Middle frontal gyrus (tissue), 1 donor: ENCODE results near the gene FOXRED1.
"Not testable (repeated sequence)": the region's sequence is repeated elsewhere in the genome, so short reads cannot be mapped to it uniquely, and the experiment has no call there.

ENCODE experiments used
- DNase-seq: peaks from one replicate; pipeline ENCODE4 v3.0.0-alpha.2; 2015; ENCODE audit warnings: low spot score; ENCODE audit errors: extremely low spot score

FOXRED1 gene

DNA sequence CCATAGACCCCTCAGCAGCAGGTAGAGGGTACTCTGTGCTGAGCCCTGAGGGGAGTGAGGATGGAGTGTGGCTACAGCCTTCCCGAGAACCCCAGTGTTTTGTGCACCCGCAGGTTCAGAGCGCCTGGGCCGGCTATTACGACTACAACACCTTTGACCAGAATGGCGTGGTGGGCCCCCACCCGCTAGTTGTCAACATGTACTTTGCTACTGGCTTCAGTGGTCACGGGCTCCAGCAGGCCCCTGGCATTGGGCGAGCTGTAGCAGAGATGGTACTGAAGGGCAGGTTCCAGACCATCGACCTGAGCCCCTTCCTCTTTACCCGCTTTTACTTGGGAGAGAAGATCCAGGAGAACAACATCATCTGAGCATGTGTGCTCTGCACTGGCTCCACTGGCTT is 8.4 kb downstream of the FOXRED1 start:
- no peak for DNase-seq

DNA sequence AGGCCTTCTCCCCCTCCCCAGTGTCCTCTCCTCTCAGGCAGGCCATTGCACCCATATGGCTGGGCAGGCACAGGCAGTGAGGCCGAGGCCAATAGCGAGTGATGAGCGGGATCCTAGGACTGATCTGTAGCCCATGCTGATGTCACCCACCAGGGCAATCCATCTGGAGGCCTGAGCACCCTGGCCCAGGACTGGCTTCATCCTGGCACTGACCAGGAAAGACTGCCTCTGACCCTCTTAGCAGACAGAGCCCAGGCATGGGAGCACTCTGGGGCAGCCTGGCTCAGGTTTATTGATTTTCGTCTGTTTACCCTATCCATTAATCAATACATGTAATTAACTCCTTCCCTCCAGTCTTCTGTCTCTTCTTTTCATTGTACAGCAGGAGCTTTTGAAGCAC is 8.8 kb downstream of the FOXRED1 start:
- DNase-seq, result no peak

DNA sequence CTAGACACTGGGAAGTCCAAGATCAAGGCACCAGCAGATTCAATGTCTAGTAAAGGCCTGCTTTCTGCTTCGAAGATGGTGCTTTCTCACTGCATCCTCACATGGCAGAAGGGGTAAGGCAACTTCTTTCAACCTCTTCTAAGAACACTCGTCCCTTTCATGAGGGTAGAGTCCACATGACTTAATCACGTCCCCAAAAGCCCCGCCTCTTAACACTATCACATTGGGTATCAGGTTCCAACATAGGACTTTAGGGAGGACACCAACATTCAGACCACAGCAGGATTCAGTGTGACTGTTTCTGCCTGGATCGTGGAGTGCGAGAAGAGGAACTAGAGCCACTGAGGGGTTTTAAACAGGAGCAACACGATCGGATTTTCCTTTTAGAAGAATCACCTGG is 10.2 kb downstream of the FOXRED1 start:
- no peak for DNase-seq

- DNase-seq, result no peak
Measured at GRCh38 chr11:126280595-126280994, 11.6 kb downstream of the FOXRED1 start.

DNA sequence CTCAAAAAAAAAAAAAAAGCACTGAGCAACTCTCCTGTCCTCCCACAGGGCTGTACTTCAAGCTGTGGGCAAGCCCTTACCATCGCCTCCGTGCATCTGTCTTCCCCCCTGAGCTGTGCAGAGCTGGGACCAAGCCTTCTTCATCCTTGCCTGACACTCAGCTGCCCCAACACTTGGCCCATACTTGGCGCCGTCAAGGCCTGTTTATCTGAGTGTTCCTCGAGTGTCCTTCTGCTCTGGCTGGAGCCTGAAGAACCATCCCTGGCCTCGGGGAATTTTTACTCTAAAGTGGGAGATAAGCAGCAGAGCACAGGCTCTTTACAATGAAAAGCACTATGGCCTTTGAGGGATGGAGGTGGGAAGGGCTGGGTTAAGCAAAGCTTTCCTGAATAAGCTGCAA is 12.3 kb downstream of the FOXRED1 start:
- DNase-seq, result no peak

DNA sequence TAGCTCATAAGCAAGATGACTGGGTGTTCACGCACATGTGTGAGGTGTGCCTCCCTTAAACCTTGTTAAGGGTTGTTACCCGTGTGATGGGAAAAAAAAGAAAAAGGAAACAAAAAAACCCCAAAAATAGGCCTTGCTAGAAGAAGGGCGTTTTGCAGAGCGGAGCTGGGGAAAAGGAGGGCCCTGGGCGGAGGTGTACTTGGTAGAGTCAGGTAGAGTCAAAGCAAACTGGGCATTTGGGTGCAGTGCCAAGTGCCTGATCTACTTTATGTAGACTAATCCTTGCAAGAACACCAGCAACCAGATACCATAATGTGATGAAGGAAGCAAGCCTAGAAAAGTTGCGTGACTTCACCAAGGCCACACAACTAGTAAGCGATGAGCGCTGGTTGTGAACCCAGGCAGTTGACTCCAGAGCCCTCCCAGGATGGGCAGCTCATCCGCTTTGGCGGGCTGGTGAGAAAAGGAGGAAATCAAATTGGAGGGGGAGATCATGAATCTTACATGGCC is 12.8 kb downstream of the FOXRED1 start:
- DNase-seq, result no peak

DNA sequence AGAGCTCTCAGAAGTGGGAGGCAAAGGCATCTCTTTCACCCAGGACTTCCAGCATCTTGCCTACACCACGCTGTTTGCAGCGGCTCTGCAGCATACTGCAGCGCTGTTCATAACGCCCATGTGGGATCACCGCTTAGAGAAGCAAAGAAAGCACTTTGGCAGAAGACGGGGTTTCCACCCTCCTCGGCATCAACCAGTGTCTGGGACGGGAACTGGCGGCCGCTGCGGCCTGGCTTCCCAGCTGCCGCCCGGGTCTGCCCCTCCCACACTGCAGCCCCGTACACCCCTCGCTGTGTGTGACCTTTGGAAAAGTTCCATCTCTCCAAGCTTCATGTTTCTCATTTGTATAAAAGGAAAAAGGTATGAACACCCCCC is 13.4 kb downstream of the FOXRED1 start:
- no peak for DNase-seq

GRCh38 chr11:126282736-126283591 is 14.0 kb downstream of the FOXRED1 start, which contains the start of gene TIRAP:
TIRAP (plus strand) TSS chr11:126283093; CDS start chr11:126290895, 7,802 bp downstream.
- DNase-seq, result no peak

DNA sequence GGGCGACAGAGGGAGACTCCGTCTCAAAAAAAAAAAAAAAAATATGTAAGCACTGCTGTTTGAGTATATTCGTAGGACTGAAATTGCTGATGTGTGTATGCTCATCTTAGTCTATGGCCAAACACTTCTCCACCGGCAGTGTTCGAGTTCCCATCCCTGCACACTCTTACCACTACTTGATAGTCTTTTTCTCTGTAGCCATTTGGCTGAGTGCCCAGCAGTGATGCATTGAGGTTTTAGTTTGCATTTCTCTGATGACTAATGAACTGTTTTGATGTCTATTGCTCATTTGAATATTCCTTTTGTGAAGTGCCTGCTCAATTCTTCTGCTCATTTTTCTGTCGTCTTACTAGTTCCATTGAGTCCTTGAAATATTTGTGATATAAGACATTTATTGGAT is 15.9 kb downstream of the FOXRED1 start:
- DNase-seq, result peak; percentile 33

DNA sequence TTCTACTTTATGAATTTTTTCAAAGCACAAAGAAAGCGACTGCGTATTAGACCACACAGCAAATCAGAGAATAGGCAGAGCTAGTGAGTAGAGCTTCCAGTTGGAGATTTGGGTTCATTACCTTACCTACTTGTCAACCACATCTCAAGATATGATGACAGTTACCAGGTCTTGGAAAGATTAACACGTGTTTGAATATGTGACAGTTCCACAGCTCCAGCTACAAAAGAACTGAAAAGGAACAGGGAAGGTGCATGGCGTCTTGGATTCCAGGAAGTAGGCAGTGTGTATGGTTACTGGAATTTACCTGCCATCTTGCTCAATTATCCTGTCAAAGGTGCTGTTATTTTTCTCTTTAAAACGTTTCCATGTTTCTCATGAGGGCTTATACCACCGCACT is 19.3 kb downstream of the FOXRED1 start:
- no peak for DNase-seq

GRCh38 chr11:126290887-126291286 is 21.9 kb downstream of the FOXRED1 start:
- DNase-seq, result no peak

DNA sequence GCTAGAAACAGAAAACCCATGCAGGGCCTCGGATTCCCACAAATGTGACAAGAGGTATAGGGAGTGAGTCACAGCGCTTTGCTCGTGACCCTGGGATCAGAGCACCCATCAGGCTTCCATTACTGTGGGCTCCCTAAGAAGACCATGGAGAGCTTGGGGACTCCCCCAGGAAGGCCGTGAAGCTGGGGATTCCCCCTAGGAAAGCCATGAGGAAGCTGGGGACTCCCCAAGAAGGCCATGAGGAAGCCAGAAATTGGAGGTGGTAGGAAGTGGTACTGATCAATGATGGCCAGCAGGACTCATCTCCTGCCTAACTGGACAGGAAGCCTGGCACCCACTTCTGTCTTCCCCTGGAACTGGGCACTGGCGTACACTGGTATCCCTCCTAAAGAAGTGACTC is 24.8 kb downstream of the FOXRED1 start:
- DNase-seq, result no peak

GRCh38 chr11:126297004-126297403 is 28.1 kb downstream of the FOXRED1 start:
- no peak for DNase-seq

- DNase-seq, result peak; percentile 85
Measured at GRCh38 chr11:126303623-126304456, 34.9 kb downstream of the FOXRED1 start, which contains the start of gene DCPS. DCPS (plus strand) TSS chr11:126304060; CDS start chr11:126304081, 21 bp downstream.

GRCh38 chr11:126304457-126305075 is 35.6 kb downstream of the FOXRED1 start:
- DNase-seq, result no peak

GRCh38 chr11:126305699-126306098 is 36.7 kb downstream of the FOXRED1 start:
- DNase-seq, result no peak

DNA sequence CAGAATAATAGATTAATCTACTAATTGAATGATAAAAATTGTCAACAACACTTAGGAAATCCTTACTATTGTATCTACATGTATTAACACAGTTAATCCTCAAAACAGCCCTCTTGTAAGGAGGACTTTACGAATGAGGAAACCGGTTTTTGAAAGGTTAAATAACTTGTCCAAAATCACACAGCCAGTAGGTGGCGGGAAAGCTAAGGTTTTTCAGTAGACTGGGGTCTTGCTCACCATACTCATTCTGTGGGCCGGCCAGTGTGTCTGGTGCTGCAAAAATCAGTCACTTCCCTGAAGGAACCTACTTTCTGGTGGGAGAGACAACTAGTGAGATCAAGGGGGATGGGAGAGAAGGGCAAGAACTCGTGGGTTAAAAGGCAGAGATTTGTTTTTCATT is 38.8 kb downstream of the FOXRED1 start:
- no peak for DNase-seq

DNA sequence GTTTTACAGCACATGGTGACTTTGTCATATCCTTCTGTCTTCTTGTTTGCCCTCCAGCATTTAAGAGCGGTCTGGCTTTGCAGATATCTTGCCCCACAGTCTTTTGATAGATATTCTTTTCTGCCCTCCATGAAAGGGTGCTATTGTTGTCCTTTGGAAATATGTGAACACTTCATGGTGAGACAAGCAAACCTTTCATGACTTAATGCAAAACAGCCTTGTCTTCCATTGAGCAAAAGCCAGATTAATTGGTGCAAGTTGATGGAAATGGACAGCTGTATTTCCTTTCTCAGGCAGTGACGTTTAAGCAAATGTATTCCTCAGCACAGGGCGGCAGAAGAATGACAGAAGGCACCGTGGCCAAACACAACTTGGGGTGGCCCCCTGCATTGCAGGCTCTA is 39.3 kb downstream of the FOXRED1 start:
- DNase-seq, result no peak

DNA sequence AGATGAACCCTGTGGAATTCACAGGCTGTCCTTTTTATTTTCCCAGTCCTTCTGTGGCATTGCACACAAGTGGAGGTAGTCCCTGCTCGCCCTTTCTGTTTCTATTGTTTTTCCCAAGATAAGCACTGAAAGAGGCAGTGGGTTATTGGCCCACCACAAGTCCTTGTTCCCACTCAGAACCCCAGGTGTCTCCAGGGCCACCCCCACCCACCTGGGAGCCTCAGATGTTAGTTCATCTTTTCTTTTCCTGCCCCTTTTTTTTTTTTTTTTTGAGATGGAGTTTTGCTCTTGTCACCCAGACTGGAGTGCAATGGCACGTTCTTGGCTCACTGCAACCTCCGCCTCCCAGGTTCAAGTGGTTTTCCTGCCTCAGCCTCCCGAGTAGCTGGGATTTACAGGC is 39.8 kb downstream of the FOXRED1 start:
- DNase-seq, result not testable (repeated sequence)

GRCh38 chr11:126310200-126310991 is 41.4 kb downstream of the FOXRED1 start:
- DNase-seq, result peak; percentile 71

GRCh38 chr11:126310992-126311310 is 42.0 kb downstream of the FOXRED1 start:
- DNase-seq, result no peak
